ENCODE data around the gene CDS2. TPM values are rescaled to one million over a fixed set of nuclear protein-coding genes. Genes with fewer than 3 reads are reported as not detected.
A peak's percentile ranks its signal among the peaks of the same experiment; 100 is the strongest.
"Not testable (repeated sequence)": the region's sequence is repeated elsewhere in the genome, so short reads cannot be mapped to it uniquely, and the experiment has no call there.

The CDS2 gene
- total RNA-seq, 1 donor from 2014 or later: 36.9 TPM

GRCh38 chr20:5096463-5096862, 30.3 kb upstream of the CDS2 start:
- H3K36me3 ChIP-seq (ENCODE audit: control insufficient read depth, insufficient read depth, low read length): peaks cover 1% of the 10 kb centered on the region
- no peak for TF ChIP-seq CTCF (IDR thresholded peaks at IDR 0.05; ENCODE audit: insufficient read depth, low read length, poor library complexity, severe bottlenecking)
- no peaks in the 10 kb centered on the region for H3K27me3 ChIP-seq (ENCODE audit: control insufficient read depth, insufficient read depth, low read length)
- no peak for DNase-seq (ENCODE audit: low read depth)
- no peak overlapping the region for H3K4me3 ChIP-seq (ENCODE audit: low read depth, low read length)

GRCh38 chr20:5099009-5099408, 27.8 kb upstream of the CDS2 start:
- H3K27me3 ChIP-seq (ENCODE audit: control insufficient read depth, insufficient read depth, low read length); H3K36me3 ChIP-seq (ENCODE audit: control insufficient read depth, insufficient read depth, low read length); H3K4me3 ChIP-seq (ENCODE audit: low read depth, low read length); DNase-seq (ENCODE audit: low read depth): not testable (repeated sequence)

- not testable (repeated sequence) for H3K4me3 ChIP-seq (ENCODE audit: low read depth, low read length); H3K36me3 ChIP-seq (ENCODE audit: control insufficient read depth, insufficient read depth, low read length); H3K27me3 ChIP-seq (ENCODE audit: control insufficient read depth, insufficient read depth, low read length); DNase-seq (ENCODE audit: low read depth)
Observed at GRCh38 chr20:5099909-5100308, 26.9 kb upstream of the CDS2 start.

GRCh38 chr20:5100684-5101347, 26.0 kb upstream of the CDS2 start:
- Histone ChIP-seq H3K27me3 (ENCODE audit: control insufficient read depth, insufficient read depth, low read length) (no peaks in the 10 kb centered on the region), H3K4me3 (ENCODE audit: low read depth, low read length) (no peak overlapping the region), H3K36me3 (ENCODE audit: control insufficient read depth, insufficient read depth, low read length) (peaks cover 1% of the 10 kb centered on the region)
- DNase-seq (ENCODE audit: low read depth): no peak
- peak; percentile 83 for TF ChIP-seq CTCF (IDR thresholded peaks at IDR 0.05; ENCODE audit: insufficient read depth, low read length, poor library complexity, severe bottlenecking)

GRCh38 chr20:5104479-5104878, 22.3 kb upstream of the CDS2 start:
- H3K4me3 ChIP-seq (ENCODE audit: low read depth, low read length): no peak overlapping the region
- no peak for DNase-seq (ENCODE audit: low read depth)
- no peaks in the 10 kb centered on the region for H3K27me3 ChIP-seq (ENCODE audit: control insufficient read depth, insufficient read depth, low read length)
- TF ChIP-seq CTCF (IDR thresholded peaks at IDR 0.05; ENCODE audit: insufficient read depth, low read length, poor library complexity, severe bottlenecking): no peak
- H3K36me3 ChIP-seq (ENCODE audit: control insufficient read depth, insufficient read depth, low read length): no peaks in the 10 kb centered on the region

- no peak for TF ChIP-seq CTCF (IDR thresholded peaks at IDR 0.05; ENCODE audit: insufficient read depth, low read length, poor library complexity, severe bottlenecking)
- no peak for DNase-seq (ENCODE audit: low read depth)
- Histone ChIP-seq H3K27me3 (ENCODE audit: control insufficient read depth, insufficient read depth, low read length) (no peaks in the 10 kb centered on the region), H3K36me3 (ENCODE audit: control insufficient read depth, insufficient read depth, low read length) (no peaks in the 10 kb centered on the region), H3K4me3 (ENCODE audit: low read depth, low read length) (no peak overlapping the region)
Observed at GRCh38 chr20:5109276-5109675, 17.5 kb upstream of the CDS2 start.

- no peak for DNase-seq (ENCODE audit: low read depth)
- TF ChIP-seq CTCF (IDR thresholded peaks at IDR 0.05; ENCODE audit: insufficient read depth, low read length, poor library complexity, severe bottlenecking): no peak
- Histone ChIP-seq H3K27me3 (ENCODE audit: control insufficient read depth, insufficient read depth, low read length) (no peaks in the 10 kb centered on the region), H3K36me3 (ENCODE audit: control insufficient read depth, insufficient read depth, low read length) (no peaks in the 10 kb centered on the region), H3K4me3 (ENCODE audit: low read depth, low read length) (peak overlapping the region; percentile 82)
Observed at GRCh38 chr20:5113615-5113986, 13.2 kb upstream of the CDS2 start.
